Fibroblast of pulmonary artery (primary cell): Measurements from ENCODE around the gene PTPN7.

Experiments
- DNase-seq: peaks from one replicate; pipeline ENCODE4 v3.0.0-alpha.2; 2010; ENCODE audit warnings: low read depth
- H3K4me3 ChIP-seq: replicated peaks from 2 replicates; pipeline ENCODE4 v1.5.1; 2011; ENCODE audit warnings: low read depth, mild to moderate bottlenecking, control low read depth, low read length, moderate library complexity
- CTCF ChIP-seq: IDR thresholded peaks from 2 replicates; pipeline ENCODE4 v1.5.1; 2011; ENCODE audit warnings: mild to moderate bottlenecking, control low read depth, low read length, inconsistent platforms; ENCODE audit errors: missing control alignments

PTPN7 gene

GRCh38 chr1:202133989-202134388 lies 26.4 kb downstream of the PTPN7 start:
- H3K4me3 ChIP-seq, result no peak overlapping the region
- no peak for TF ChIP-seq CTCF
- DNase-seq, result no peak

- no peak for TF ChIP-seq CTCF
- H3K4me3 ChIP-seq, result no peak overlapping the region
- DNase-seq, result no peak
Measured at GRCh38 chr1:202133496-202133895, 26.9 kb downstream of the PTPN7 start.

- no peak for TF ChIP-seq CTCF
- no peak overlapping the region for H3K4me3 ChIP-seq
- DNase-seq, result no peak
Measured at GRCh38 chr1:202133001-202133400, 27.4 kb downstream of the PTPN7 start.

GRCh38 chr1:202131956-202132821 lies 28.2 kb downstream of the PTPN7 start:
- TF ChIP-seq CTCF, result no peak
- no peak overlapping the region for H3K4me3 ChIP-seq
- no peak for DNase-seq

- no peak for TF ChIP-seq CTCF
- H3K4me3 ChIP-seq, result no peak overlapping the region
- no peak for DNase-seq
Measured at GRCh38 chr1:202130816-202131522, 29.4 kb downstream of the PTPN7 start.

GRCh38 chr1:202130297-202130721 lies 30.1 kb downstream of the PTPN7 start:
- TF ChIP-seq CTCF, result no peak
- H3K4me3 ChIP-seq, result no peak overlapping the region
- DNase-seq, result no peak
